Liver (tissue), 9 donors: ENCODE data around the gene IER2. TPM values are rescaled to one million over a fixed set of nuclear protein-coding genes. Genes with fewer than 3 reads are reported as not detected.

Experiments
- DNase-seq: peaks from one replicate; pipeline ENCODE4 v3.0.0-alpha.2; 2017; ENCODE audit warnings: low spot score
- H3K27ac ChIP-seq, 2 donors: one replicate each; pipeline ENCODE4 v1.7.0; 2013; ENCODE audit warnings: inconsistent platforms in 2 of 2, low read length in 2 of 2, control low read depth in 1 of 2, low read depth in 1 of 2, mild to moderate bottlenecking in 1 of 2
- H3K27me3 ChIP-seq, 4 donors: one replicate each; pipeline versions ENCODE4 v1.6.1 to v1.7.0; 2013; ENCODE audit warnings: low read length in 3 of 4, inconsistent platforms in 1 of 4, mild to moderate bottlenecking in 1 of 4, moderate library complexity in 1 of 4; ENCODE audit not compliant: control insufficient read depth in 4 of 4, insufficient read depth in 4 of 4
- H3K36me3 ChIP-seq, 4 donors: one replicate each; pipeline versions ENCODE4 v1.6.1 to v1.7.0; 2013; ENCODE audit warnings: low read length in 3 of 4, mild to moderate bottlenecking in 3 of 4, low read depth in 1 of 4, moderate library complexity in 1 of 4; ENCODE audit not compliant: control insufficient read depth in 4 of 4, insufficient read depth in 3 of 4
- H3K4me1 ChIP-seq, 4 donors: one replicate each; pipeline versions ENCODE4 v1.6.1 to v1.7.0; 2013; ENCODE audit warnings: low read length in 3 of 4, mild to moderate bottlenecking in 3 of 4, moderate library complexity in 1 of 4; ENCODE audit not compliant: control insufficient read depth in 4 of 4, insufficient read depth in 4 of 4
- H3K4me3 ChIP-seq, 3 donors: one replicate each; pipeline versions ENCODE4 v1.6.1 to v1.7.0; 2013; ENCODE audit warnings: low read length in 3 of 3, control low read depth in 1 of 3, low read depth in 1 of 3, mild to moderate bottlenecking in 1 of 3
- H3K9ac ChIP-seq, 2 donors: one replicate each; pipeline ENCODE4 v1.7.0; 2013; ENCODE audit warnings: low read length in 2 of 2, mild to moderate bottlenecking in 2 of 2, moderate library complexity in 2 of 2, control low read depth in 1 of 2, low read depth in 1 of 2
- H3K9me3 ChIP-seq, 4 donors: one replicate each; pipeline versions ENCODE4 v1.6.1 to v1.7.0; 2013; ENCODE audit warnings: low read length in 3 of 4; ENCODE audit not compliant: control insufficient read depth in 4 of 4
- ATF3 ChIP-seq: IDR thresholded peaks from 2 replicates; pipeline ENCODE4 v1.6.1; 2016; ENCODE audit warnings: antibody characterized with exemption
- CTCF ChIP-seq: fragments of 150-350 bp; IDR thresholded peaks from 2 replicates; pipeline ENCODE4 v1.5.1; 2017; ENCODE audit warnings: improper control_type of control experiment, low read depth, low read length; ENCODE audit not compliant: missing input control
- EGR1 ChIP-seq, 2 donors: IDR thresholded peaks; 2 replicates each; pipeline ENCODE4 v1.6.1; 2016 to 2018; ENCODE audit warnings: antibody characterized with exemption in 2 of 2, low read depth in 2 of 2
- FOXA1 ChIP-seq: IDR thresholded peaks from 2 replicates; pipeline ENCODE4 v1.6.1; 2016; ENCODE audit warnings: antibody characterized with exemption
- FOXA2 ChIP-seq: IDR thresholded peaks from 2 replicates; pipeline ENCODE4 v1.6.1; 2016; ENCODE audit warnings: antibody characterized with exemption
- GABPA ChIP-seq, 2 donors: IDR thresholded peaks in 1 of 2; conservative IDR thresholded peaks in 1 of 2; 2 replicates each; pipeline ENCODE4 v1.6.1; 2016; ENCODE audit warnings: antibody characterized with exemption in 2 of 2, mild to moderate bottlenecking in 1 of 2, moderate library complexity in 1 of 2
- HNF4A ChIP-seq, 2 donors: conservative IDR thresholded peaks; 2 replicates each; pipeline ENCODE4 v1.6.1; 2016; ENCODE audit warnings: antibody characterized with exemption in 2 of 2, mild to moderate bottlenecking in 2 of 2
- HNF4G ChIP-seq: IDR thresholded peaks from 2 replicates; pipeline ENCODE4 v1.6.1; 2016; ENCODE audit warnings: antibody characterized with exemption
- JUND ChIP-seq, 2 donors: IDR thresholded peaks; 2 replicates each; pipeline ENCODE4 v1.6.1; 2016; ENCODE audit warnings: antibody characterized with exemption in 2 of 2
- RAD21 ChIP-seq, 2 donors: IDR thresholded peaks; 2 replicates each; pipeline ENCODE4 v1.6.1; 2016; ENCODE audit warnings: antibody characterized with exemption in 2 of 2, mild to moderate bottlenecking in 2 of 2
- REST ChIP-seq: IDR thresholded peaks from 2 replicates; pipeline ENCODE4 v1.6.1; 2016; ENCODE audit warnings: antibody characterized with exemption, mild to moderate bottlenecking
- RXRA ChIP-seq, 2 donors: IDR thresholded peaks; 2 replicates each; pipeline ENCODE4 v1.6.1; 2017 to 2018; ENCODE audit warnings: antibody characterized with exemption in 2 of 2, mild to moderate bottlenecking in 1 of 2
- SP1 ChIP-seq: IDR thresholded peaks from 2 replicates; pipeline ENCODE4 v1.6.1; 2018; ENCODE audit warnings: antibody characterized with exemption, mild to moderate bottlenecking
- TAF1 ChIP-seq: conservative IDR thresholded peaks from 2 replicates; pipeline ENCODE4 v1.6.1; 2016; ENCODE audit warnings: antibody characterized with exemption, mild to moderate bottlenecking
- YY1 ChIP-seq: IDR thresholded peaks from 2 replicates; pipeline ENCODE4 v1.6.1; 2016; ENCODE audit warnings: antibody characterized with exemption, mild to moderate bottlenecking
- ZBTB33 ChIP-seq: IDR thresholded peaks from 2 replicates; pipeline ENCODE4 v1.6.1; 2016; ENCODE audit warnings: antibody characterized with exemption
- WGBS: extraction: QIAGEN DNeasy Blood & Tissue Kit; methylation state at CpG from one replicate; pipeline ENCODE4 v1.1.7; 2013; 5-methylcytosine and 5-hydroxymethylcytosine counted together
- polyA plus RNA-seq, 2 donors: library from polyadenylated mRNA; stranded (reverse) in 1 of 2; unstranded in 1 of 2; fragments of 200-250 nt in 1 of 2; fragments of >200 nt in 1 of 2; fragmentation: Nextera tagmentation in 1 of 2; extraction: Ambion mirVana in 1 of 2; gene quantifications; one replicate each; pipeline versions ENCODE4 v1.2.1 to v1.2.3, GENCODE V29; 2013 to 2015
- total RNA-seq, 2 donors: library from RNA; depleted of rRNA; stranded (reverse); fragments of >200 nt; gene quantifications; one replicate each; pipeline ENCODE4 v1.2.3, GENCODE V29; 2014
- donor health status: healthy.
- donor health status: healthy.
- donor health status: healthy.
- donor health status: healthy.
- donor health status: healthy.

IER2 gene
- total and polyA plus RNA-seq, 4 donors, result 11.4 to 38.9 (median 21.9) TPM

- Histone ChIP-seq H3K9ac (peak overlapping the region; percentile 99), H3K27ac (peak overlapping the region; percentile 99 to 100), H3K4me3 (peak overlapping the region; percentile 71 to 94 (median 81)), H3K4me1 (peaks cover 5 to 24% (median 19%) of the 10 kb centered on the region in 4 donors), H3K9me3 (no peaks in the 10 kb centered on the region), H3K27me3 (no peaks in the 10 kb centered on the region), H3K36me3 (no peaks in the 10 kb centered on the region)
- peak; percentile 59 for DNase-seq
- under 1% methylated on average over 69 of the region's 69 CpGs for WGBS
- no peak for TF ChIP-seq RAD21 (IDR thresholded peaks at IDR 0.05)
- no peak for TF ChIP-seq YY1
- no peak for TF ChIP-seq RXRA (IDR thresholded peaks at IDR 0.05)
- no peak for TF ChIP-seq CTCF
- no peak for TF ChIP-seq TAF1
- TF ChIP-seq SP1, result no peak
- no peak for TF ChIP-seq EGR1 (IDR thresholded peaks at IDR 0.05; ENCODE audit: low read depth in 2 of 2)
- TF ChIP-seq HNF4A (conservative IDR thresholded peaks at IDR 0.05), result no peak
- TF ChIP-seq REST, result no peak
- no peak for TF ChIP-seq ATF3
- no peak for TF ChIP-seq ZBTB33
- no peak for TF ChIP-seq HNF4G
- no peak for TF ChIP-seq FOXA2
- no peak for TF ChIP-seq FOXA1
Observed at GRCh38 chr19:13153569-13154240, 3.5 kb downstream of the IER2 start.

- peak overlapping the region; percentile 71 to 94 (median 81) for H3K4me3 ChIP-seq
- H3K27ac ChIP-seq, result peak overlapping the region; percentile 99 to 100
- peak overlapping the region; percentile 99 for H3K9ac ChIP-seq
- no peaks in the 10 kb centered on the region for H3K9me3 ChIP-seq
- no peaks in the 10 kb centered on the region for H3K27me3 ChIP-seq
- H3K36me3 ChIP-seq, result no peaks in the 10 kb centered on the region
- DNase-seq, result peak; percentile 80
- H3K4me1 ChIP-seq, result peaks cover 5 to 19% (median 14%) of the 10 kb centered on the region in 4 donors
- WGBS, result under 1% methylated on average over 21 of the region's 21 CpGs
- peak in 1 of 2 donors; percentile 59 for TF ChIP-seq HNF4A (conservative IDR thresholded peaks at IDR 0.05)
- peak; percentile 58 for TF ChIP-seq SP1
- TF ChIP-seq GABPA (IDR thresholded peaks at IDR 0.05 in 1 of 2, conservative IDR thresholded peaks at IDR 0.05 in 1 of 2), result peak; percentile 37 to 77
- TF ChIP-seq JUND (IDR thresholded peaks at IDR 0.05), result peak; percentile 10 to 35
- peak; percentile 73 for TF ChIP-seq REST
- TF ChIP-seq YY1, result peak; percentile 85
- TF ChIP-seq RAD21 (IDR thresholded peaks at IDR 0.05), result peak in 1 of 2 donors; percentile 45
- no peak for TF ChIP-seq ZBTB33
- peak; percentile 89 for TF ChIP-seq ATF3
- peak; percentile 97 to 99 for TF ChIP-seq EGR1 (IDR thresholded peaks at IDR 0.05; ENCODE audit: low read depth in 2 of 2)
Observed at GRCh38 chr19:13154241-13154778, 4.1 kb downstream of the IER2 start.
